ENCODE measurements around the gene PXN.
"Not testable (repeated sequence)": the region's sequence is repeated elsewhere in the genome, so short reads cannot be mapped to it uniquely, and the experiment has no call there.

- TF ChIP-seq POLR2AphosphoS5 (IDR thresholded peaks at IDR 0.05; ENCODE audit: low read depth): not testable (repeated sequence)
- TF ChIP-seq, protein P1, sequence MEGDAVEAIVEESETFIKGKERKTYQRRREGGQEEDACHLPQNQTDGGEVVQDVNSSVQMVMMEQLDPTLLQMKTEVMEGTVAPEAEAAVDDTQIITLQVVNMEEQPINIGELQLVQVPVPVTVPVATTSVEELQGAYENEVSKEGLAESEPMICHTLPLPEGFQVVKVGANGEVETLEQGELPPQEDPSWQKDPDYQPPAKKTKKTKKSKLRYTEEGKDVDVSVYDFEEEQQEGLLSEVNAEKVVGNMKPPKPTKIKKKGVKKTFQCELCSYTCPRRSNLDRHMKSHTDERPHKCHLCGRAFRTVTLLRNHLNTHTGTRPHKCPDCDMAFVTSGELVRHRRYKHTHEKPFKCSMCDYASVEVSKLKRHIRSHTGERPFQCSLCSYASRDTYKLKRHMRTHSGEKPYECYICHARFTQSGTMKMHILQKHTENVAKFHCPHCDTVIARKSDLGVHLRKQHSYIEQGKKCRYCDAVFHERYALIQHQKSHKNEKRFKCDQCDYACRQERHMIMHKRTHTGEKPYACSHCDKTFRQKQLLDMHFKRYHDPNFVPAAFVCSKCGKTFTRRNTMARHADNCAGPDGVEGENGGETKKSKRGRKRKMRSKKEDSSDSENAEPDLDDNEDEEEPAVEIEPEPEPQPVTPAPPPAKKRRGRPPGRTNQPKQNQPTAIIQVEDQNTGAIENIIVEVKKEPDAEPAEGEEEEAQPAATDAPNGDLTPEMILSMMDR (conservative IDR thresholded peaks at IDR 0.05; ENCODE audit: low read depth in 2 of 2): not testable (repeated sequence)
Measured at GRCh38 chr12:120236809-120237208, 28.7 kb downstream of the PXN start.

All from GM23338 (cell line).